ENCODE measurements around the gene PRM3.

The PRM3 gene

DNA sequence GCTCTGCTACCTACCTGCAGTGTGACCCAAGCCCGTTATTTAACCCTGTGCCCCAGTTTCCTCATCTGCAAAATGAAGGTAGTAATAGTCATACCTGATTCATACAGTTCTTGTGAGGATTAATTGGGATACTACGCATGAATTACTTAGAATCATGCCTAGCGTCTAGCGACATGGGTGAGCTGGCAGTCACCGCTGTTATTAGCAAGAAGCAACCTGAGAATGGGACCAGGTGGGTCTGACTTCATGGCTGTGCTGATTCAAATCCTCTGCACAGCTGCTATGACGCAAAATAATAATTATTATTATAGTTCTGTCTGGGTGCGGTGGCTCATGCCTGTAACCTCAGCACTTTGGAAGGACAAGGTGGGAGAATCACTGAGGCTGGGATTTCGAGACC, 25.3 kb downstream of the PRM3 start:
- FAIRE-seq (no peak), DNase-seq (ENCODE audit: low spot score) (no peak)

DNA sequence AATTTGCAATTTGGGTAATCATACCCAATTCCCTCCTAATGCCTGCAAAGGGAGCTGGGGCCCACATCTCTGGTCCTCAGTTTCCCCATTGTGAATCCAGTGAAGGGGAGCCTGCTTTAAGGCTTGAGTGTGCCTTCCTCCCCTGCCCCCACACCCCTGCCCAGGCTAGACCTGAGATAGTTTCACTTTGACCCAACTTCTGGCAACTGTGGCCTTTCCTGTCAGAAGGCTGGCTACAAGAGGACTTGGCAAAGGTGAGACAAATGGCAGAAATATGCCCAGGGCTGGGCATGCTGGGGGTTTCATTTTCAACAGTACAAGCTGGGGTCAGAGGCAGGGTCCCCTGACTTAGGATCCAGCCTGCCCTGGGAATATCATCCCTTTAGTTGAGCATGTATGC, 27.4 kb downstream of the PRM3 start:
- FAIRE-seq (no peak), DNase-seq (ENCODE audit: low spot score) (no peak)

DNA sequence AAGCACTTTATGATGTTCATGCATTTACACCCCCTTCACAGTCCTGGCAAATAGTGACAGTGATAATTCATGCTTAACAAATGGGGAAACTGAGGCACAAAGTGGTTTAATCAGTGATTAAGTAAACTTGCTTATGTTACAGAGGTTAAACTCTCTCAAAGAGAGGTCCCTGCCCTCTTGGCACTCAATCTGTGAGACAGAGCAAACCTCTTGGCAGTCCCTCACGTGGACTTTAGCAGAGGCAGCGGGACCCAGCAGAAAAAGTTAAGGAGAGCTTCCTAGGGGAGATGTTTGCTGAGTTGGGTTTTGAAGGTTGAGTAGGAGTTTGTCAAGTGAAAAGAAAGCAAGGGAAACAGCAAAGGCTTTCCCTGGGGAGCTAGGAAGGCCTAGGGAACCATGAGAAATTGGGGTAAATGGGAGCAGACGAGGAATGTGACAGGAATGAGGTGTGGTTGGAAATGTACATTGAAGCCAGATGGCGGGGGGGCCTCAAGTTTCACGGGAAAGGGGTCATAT, 28.1 kb downstream of the PRM3 start:
- no peak for DNase-seq (ENCODE audit: low spot score)
- no peak for FAIRE-seq

DNA sequence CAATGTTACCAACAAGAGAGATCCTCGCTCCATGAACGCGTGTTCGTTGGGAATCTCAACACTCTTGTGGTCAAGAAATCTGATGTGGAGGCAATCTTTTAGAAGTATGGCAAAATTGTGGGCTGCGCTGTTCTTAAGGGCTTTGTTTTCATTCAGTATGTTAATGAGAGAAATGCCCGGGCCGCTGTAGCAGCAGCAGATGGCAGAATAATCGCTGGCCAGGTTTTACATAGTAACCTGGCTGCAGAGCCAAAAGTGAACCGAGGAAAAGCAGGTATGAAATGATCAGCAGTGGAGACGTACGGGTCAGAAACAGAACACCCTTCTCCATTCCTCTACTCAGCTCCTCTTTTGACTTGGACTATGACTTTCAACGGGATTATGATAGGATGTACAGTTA, 30.8 kb downstream of the PRM3 start:
- FAIRE-seq (no peak), DNase-seq (ENCODE audit: low spot score) (no peak)

DNA sequence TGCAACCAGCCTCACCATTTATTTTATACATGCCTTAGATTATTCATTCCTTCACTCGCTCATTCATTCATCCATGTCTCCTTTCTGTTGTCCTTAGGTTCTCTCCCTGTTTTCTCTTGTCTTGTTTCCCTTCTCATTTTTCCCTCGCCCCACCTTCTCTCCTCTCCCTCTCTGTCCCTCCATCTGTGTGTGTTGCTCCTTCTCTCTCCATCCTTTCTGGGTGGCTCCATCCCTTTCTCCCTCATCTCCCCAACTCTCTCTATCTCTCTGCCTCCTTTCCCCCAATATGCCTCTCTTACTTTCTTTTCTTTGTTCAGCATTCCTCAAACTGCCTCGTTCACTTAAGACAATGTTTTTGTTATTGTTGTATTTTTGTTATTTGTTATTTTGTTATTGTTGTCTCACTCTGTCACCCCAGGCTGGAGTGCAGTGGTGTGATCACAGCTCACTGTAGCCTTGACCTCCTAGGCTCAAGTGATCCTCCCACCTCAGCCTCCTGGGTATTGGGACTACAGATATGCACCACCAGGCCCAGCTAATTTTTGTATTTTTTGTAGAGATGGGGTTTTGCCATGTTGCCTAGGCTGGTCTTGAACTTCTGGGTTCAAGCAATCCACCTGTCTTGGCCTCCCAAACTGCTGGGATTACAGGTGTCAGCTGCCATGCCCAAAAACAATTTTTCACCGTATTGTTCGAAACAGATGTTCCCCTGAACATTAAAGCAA, 31.8 kb downstream of the PRM3 start:
- DNase-seq (ENCODE audit: low spot score) (no peak), FAIRE-seq (no peak)

DNA sequence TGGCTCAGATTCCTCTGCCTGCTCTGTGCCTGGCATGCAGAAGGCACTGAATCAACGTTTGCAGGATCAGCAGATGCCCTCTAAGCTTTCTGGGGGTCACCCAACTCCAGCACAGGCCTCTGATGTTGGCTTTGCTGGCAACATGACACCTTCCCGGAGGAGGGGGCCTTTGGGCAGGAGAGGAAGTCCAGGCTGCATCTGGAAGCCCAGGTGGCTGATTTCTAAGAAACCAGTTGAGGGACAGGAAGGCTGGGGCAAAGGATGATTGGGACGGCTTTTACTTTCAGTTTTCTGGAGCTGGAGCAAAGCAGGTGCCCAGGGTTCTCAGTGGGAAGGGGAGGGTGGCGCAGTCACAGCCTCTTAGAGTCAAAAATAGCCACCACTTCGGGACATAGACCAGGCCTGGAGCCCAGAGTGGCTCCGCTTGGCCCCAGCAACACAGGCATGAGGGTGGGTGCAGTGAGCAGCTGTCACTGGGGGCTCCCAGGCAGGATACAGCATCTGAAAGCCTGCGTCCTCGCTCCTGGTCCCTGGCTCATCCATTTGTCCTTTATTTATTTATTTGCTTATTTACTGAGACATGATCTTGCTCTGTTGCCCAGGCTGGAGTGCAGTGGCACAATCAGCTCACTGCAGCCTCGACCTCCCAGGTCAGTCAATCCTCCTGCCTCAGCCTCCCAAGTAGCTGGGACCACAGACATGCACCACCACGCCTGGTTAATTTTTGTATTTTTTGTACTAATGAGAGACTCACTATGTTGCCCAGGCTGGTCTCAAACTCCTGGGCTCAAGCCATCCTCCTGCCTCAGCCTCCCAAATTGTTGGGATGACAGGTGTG, 32.6 kb downstream of the PRM3 start:
- FAIRE-seq: no peak
- no peak for DNase-seq (ENCODE audit: low spot score)

DNA sequence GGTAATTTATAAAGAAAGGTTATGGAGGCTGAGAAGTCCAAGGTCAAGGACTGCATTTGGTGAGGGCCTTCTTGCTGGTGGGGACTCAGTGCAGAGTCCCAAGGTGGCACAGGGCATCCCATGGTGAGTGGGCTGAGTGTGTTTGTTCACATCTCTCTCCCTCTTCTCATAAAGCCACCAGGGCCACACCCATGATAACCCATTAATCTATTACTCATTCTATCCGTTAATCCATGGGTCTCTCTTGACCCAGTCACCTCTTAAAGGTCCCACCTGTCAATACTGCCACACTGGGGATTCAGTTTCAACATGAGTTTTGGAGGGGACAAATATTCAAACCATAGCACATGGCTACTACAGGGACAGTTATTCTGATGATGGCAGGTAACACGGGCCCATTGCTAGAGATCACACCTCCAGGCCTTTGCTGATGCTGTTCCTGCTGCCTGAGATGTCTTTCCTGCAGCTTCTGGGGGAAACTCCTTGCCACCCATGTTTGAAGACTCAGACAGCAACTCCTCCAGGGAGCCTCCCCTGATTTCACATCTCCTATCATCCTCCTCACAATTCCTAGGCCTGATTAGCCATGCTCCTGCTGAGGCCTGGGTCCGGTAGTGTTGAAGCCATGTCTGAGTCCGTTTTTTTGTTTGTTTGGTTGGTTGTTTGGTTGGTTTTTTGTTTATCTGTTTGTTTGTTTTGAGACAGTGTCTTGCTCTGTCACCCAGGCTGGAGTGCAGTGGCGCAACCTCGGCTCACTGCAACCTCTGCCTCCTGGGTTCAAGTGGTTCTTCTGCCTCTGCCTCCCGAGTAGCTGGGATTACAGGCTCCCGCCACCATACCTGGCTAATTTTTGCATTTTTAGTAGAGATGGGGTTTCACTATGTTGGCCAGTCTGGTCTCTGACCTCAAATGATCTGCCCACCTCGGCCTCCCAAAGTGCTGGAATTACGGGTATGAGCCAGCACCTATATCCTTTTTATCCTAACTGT, 33.5 kb downstream of the PRM3 start:
- FAIRE-seq: no peak

DNA sequence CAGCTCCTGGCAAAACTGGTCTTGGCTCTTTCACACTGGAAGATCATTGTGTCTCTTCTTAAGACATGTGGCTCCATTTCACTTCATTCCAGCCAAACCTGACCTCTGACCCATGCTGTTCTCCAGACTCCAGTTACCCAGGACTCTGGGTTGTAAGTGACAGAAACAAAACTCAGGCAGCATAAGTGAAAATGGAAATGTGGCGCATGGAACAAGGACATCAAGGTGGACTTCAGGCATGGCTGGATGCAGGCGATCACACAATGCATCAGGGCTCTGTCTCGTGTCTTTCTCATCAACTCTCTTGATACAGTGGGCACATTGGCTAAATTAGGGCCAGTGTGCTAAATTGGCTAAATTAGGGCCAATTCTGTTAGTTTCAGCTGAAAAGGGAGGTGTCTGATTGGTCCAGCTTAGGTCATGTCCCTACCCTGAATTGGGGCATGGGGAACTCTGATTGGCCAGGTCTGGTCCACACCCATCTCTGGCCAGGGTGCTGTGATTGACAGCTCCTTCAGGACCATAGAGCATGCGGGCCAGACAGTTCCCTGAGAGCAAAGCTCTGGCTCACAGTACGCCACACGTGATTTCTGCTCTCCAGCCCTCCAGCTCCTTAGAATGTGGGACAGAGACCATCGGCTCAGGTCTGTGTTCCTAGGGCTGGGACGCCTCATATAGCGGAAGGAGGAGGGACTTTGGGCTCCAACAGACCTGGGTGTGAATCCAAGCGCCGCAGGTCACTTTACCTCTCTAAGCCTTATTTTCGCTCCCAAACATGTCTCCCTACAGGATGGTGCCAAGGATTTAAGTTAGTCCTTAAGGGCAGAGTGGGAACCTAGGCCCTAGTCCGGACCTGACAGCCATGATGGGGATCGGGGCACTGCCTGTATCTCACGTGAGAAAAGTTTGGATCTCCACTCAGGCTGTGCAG, 34.9 kb downstream of the PRM3 start:
- no peak for DNase-seq (ENCODE audit: low spot score)
- no peak for FAIRE-seq

More for the DNA sequence above, 33.5 kb downstream of the PRM3 start:
- no peak for DNase-seq (ENCODE audit: low spot score)

DNA sequence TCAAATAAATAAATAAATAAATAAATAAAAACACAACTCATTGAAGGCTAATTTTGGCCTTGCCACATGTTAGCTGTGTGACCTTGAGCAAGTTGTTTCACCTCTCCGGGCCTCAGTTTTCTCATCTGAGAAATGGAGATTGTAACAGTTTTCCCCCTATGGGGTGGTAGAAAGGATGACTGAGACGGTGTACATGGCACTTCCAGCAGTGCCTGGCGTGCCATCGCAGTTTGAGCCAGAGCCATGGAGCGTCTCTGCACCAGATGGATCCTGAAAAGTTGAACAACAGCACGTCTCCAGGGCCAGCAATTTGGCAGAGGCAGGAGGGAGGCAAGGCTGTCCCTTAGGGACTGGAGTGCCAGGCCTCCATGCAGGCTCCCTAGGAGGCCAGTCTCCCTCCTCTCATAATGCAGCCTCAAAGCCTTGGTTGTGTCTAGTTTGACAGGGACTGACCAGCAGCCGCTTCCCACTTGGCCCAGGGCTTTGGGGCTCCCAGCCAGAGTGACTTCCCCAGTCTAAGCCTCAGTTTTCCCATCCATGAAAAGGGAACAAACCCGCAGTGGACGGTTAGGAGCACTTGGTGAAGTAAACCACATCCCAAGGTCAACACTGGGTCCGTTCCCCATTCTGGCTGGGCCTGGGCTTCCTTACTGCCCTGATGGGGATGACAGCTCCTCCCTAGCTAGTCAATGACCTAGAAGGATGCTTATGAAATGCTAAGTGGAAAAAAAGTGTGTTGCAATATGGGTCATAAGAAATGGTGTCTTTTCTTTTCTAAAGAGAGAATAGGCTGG, 36.8 kb downstream of the PRM3 start:
- no peak for FAIRE-seq
- DNase-seq (ENCODE audit: low spot score): no peak

DNA sequence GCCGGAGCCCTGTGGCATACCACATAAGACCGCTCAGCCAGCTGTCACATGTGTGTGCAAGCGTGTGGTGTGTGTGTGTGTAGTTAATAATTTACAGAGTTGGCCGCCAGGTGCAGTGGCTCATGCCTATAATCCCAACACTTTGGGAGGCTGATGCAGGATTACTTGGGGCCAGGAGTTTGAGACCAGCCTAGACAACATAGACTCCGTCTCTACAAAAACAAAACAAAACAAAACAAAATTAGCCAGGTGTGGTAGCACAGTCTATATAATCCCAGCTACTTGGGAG, 37.8 kb downstream of the PRM3 start:
- no peak for FAIRE-seq
- no peak for DNase-seq (ENCODE audit: low spot score)

DNA sequence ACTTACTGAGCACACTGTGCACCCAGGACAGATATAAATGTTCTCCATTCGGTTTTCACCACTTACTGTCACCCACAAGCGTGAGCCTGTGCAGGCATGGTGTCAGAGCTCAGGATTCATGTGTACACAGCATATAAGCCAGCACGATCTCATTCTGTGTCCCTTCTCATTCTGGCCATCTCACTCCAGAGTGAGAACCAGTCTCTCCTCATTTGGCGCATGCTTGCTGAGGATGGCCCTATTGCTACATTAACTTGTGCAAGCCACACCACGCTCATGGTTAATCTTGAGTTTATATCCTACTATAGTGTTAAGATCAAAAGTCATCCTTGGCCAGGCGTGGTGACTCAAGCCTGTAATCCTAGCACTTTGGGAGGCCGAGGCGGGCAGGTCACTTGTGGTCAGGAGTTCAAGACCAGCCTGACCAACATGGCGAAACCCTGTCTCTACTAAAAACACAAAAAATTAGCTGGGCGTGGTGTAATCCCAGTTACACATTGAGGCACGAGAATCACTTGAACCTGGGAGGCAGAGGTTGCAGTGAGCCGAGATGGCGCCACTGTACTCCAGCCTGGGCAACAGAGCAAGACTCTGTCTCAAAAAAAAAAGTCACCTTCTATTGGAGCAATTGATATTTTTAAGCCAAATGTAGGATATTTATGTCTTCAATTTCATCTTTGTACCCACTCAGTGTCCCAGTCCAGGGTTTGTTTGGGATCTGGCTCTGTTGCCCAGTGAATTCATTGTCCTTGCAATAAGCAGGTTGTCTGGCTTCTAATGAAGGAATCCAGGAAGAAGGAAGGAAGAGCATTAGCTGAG, 38.3 kb downstream of the PRM3 start:
- FAIRE-seq (no peak), DNase-seq (ENCODE audit: low spot score) (no peak)

DNA sequence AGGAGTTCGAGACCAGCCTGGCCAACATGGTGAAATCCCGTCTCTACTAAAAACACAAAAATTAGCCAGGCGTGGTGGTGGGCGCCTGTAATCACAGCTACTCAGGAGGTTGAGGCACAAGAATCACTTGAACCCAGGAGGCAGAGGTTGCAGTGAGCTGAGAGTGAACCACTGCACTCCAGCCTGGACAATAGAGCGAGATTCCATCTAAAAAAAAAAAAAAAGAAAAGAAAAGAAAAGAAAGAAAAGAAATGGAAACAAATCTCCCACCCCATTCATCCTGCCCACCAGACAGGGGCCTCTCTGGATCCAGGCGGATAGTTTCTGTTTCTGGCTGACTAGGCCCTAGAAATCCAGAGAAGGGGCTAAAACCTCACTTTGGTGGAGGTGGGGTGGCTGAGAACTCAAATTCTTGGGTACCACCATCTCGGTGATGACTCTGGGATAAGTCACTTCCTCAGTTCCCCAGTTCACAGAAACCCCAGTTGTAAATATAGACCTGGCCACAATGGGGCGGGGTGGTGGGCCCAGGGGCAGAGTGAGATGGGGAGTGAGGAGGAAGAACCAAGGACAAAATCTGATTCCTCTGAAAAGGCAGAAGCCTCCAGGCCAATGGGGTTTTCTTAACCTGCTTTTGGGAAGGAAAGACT, 39.6 kb downstream of the PRM3 start:
- FAIRE-seq: no peak
- no peak for DNase-seq (ENCODE audit: low spot score)

DNA sequence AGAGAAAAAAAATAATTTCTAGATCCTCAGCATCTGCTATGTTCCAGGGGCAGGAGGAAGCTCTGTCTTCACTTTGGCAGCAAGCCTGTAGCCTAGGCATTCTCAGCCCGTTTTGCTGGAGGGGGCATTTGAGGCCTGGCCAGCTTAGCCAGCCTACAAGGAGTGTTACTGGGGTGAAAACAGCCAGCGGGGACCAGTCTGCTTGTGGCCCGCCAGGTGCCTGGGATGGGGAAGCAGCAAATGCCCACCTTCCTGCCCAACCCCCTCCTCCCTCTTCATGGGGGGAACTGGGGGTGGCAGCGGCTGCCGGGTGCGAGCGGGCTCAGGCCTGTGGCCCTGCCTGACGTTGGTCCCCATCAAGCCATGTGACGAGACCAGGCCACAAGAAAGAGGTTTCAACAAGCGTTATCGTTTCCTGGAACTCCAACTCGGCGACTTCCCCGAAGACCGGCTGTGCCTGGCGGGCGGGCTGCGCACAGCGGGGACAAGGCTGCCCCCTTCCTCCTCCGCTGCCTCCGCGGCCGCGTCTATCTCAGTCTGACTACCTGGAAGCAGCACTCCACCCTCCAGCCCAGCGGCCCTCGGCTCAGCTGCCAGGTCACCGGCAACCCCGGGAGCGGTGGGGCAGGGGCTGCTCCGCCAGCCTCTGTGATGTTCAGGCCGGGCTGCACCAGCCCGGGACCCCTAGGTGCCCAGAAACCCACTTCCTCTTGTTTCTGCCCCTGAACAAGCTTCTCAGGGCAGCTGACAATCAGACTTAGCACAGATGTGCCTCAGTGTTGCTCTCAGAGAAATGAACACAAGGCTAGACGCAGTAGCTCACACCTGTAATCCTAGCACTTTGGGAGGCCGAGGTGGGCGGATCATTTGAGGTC, 40.3 kb downstream of the PRM3 start:
- FAIRE-seq (no peak), DNase-seq (ENCODE audit: low spot score) (no peak)

DNA sequence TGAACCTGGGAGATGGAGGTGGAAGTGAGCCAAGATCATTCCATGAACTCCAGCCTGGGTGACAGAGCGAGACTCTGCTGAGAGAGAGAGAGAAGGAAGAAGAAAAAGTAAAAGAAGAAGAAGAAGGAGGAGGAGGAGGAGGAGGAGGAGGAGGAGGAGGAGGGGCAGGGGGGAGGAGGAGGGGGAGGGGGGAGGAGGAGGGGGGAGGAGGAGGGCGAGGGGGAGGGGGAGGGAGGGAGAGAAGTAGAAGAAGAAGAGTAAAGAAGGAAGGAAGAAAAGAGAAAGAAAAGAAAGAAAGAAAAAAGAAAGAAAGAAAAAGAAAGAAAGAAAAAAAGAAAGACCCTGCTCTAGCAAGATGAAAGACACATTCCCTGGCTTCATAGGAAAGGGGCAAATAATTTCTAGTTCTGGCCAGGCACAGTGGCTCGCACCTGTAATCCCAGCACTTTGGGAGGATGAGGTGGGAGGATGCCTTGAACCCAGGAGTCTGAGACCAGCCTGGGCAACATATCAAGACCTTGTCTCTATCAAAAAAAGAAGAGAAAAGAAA, 41.1 kb downstream of the PRM3 start:
- no peak for FAIRE-seq
- no peak for DNase-seq (ENCODE audit: low spot score)

DNA sequence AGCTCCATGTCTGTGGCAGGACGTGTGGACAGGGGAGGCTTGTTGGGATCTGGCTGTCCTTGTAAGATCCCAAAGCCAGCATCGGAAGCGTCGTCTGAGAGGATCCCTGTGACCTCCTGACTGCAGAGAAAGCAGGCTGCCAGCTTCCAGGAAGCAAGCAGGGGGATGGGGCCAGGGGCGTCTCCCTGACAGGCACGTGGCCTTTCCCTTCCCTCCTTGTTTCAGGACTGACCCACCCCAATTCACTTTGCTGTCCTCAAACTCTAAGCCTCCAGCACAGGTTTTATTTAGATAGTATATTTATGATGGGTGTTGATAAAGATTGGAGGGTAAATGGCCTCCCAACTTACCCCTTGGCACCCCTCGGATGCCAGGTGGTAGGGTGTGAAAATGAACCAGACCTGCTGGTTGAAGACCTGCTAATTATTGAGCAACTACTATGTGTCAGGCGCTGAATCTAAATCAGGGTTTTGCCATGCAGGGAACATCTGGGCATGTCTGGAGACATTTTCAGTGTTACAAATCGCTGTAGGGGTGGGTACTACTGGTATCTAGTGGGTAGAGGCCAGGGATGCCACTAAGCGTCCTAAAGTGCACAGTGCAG, 42.0 kb downstream of the PRM3 start:
- FAIRE-seq (no peak), DNase-seq (ENCODE audit: low spot score) (no peak)

DNA sequence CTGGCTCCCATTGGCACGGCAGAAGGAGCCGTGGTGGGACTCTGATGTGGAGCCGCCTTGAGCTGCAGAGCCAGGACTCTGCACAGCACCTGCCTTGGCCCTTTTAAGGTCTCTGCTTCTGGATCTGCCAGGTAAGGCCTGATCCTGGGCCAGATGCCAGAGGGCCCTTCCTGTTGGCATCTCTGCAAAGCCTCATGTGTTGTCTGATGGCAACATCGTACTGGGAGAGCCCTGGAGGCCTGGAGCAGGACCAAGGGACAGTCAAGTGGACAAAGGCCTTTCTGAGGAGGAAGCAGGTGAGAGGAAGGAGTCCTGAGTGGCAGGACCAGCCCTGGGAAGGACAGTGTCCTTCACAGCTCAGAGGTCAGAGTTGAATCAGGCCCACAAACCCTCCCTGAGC, 43.5 kb downstream of the PRM3 start:
- no peak for DNase-seq (ENCODE audit: low spot score)
- FAIRE-seq: no peak

DNA sequence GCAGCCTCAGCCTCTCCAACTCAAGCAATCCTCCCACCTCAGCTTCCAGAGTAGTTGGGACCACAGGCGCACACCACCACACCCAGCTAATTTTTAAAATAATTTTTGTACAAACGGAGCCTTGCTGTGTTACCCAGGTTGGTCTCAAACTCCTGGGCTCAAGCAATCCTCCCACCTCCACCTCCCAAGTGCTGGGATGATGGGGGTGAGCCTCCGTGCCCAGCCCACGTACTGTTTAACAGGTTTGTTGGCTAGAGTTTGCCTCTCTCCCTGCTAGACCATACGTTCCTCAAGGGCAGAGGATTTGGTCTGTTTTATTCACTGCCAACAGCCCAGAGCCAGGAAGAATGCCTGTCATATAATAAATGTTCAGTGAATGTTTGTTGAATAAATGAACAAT, 44.0 kb downstream of the PRM3 start:
- no peak for DNase-seq (ENCODE audit: low spot score)
- FAIRE-seq: no peak
